A204.1 (cell line): ENCODE measurements around the gene CDKN2C.
"Not testable (repeated sequence)": the region's sequence is repeated elsewhere in the genome, so short reads cannot be mapped to it uniquely, and the experiment has no call there.

ENCODE experiments used
- FAIRE-seq: peaks from 2 replicates; lab custom pipeline; 2012; peaks lifted over from hg19 to GRCh38; lab: Jason Lieb, UNC

Gene CDKN2C

GRCh38 chr1:50969611-50970508, at the start of gene CDKN2C:
CDKN2C (plus strand) TSS chr1:50970245; CDS start chr1:50970369, 124 bp downstream.
- peak; percentile 19 for FAIRE-seq

DNA sequence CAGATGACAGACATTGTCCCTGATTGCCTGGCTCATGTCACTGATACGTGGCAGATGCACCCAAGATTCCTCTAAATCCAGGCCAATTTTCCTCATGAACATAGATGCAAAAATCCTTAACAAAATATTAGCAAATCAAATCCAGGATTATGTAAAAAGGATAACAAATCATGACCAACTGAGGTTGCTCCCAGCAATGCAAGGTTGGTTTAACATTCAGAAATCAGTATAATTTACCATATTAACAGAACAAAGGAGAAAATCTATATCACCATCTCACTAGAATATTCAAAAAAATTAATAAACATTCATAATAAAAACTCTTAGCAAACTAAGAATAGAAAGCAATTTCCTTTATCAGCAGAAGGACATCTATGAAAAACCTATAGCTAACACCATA, 49.6 kb upstream of the CDKN2C start:
- no peak for FAIRE-seq

- no peak for FAIRE-seq
These were observed 49.0 kb upstream of the CDKN2C start for GRCh38 chr1:50921029-50921428.

- FAIRE-seq: no peak
These were observed 46.5 kb upstream of the CDKN2C start for GRCh38 chr1:50923564-50923963.

GRCh38 chr1:50929376-50929958, 40.6 kb upstream of the CDKN2C start:
- peak; percentile 98 for FAIRE-seq

DNA sequence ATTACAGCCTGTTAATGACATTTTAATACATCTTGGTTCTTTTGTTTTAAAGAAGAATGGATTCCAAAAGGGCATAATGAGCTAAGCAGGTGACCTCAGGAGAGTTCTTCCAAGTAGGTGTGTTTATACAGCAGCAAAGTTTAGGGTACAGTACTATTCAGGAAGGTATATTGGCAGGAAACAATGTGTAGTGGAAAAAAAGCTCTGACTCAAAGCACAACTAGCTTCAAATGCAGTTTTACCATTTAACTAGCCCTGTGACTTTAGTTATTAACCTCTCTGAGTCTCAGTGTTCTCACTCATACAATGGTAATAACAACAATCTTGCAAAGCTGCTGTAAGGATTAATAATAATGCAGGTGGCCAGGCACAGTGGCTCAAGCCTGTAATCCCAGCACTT, 39.9 kb upstream of the CDKN2C start:
- no peak for FAIRE-seq

DNA sequence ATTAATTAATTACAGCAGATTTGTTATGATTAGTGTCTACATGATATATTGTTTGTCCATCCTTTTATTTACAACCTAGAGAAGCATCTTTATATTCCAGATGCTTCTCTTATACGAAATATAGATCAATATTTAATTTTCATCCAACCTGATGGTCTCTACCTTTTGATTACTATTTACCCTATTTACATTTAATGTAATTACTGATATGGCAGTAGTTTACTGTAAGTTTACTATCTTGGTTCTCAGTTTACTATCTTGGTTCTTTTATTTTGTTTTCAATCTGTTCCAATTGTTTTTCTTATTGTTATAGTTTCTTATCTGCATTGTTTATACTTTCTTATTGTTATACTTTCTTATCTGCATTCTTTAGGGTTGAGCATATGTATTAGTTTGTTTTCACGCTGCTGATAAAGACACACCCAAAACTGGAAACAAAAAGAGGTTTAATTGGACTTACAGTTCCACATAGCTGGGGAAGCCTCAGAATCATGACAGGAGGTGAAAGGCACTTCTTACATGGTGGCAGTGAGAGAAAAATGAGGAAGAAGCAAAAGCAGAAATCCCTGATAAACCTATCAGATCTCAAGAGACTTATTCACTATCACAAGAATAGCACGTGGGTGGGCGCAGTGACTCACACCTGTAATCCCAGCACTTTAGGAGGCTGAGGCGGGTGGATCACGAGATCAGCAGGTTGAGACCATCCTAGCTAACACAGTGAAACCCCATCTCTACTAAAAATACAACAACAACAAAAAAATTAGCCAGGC, 38.9 kb upstream of the CDKN2C start:
- no peak for FAIRE-seq

DNA sequence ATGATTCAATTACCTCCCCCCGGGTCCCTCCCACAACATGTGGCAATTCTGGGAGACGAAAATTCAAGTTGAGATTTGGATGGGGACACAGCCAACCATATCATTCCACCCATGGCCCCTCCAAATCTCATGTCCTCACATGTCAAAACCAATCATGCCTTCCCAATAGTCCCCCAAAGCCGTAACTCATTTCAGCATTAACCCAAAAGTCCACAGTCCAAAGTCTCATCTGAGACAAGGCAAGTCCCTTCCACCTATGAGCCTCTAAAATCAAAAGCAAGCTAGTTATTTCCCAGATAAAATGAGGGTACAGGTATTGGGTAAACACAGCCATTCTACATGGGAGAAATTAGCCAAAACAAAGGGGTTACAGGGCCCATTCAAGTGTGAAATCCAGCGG, 38.0 kb upstream of the CDKN2C start:
- FAIRE-seq: not testable (repeated sequence)

DNA sequence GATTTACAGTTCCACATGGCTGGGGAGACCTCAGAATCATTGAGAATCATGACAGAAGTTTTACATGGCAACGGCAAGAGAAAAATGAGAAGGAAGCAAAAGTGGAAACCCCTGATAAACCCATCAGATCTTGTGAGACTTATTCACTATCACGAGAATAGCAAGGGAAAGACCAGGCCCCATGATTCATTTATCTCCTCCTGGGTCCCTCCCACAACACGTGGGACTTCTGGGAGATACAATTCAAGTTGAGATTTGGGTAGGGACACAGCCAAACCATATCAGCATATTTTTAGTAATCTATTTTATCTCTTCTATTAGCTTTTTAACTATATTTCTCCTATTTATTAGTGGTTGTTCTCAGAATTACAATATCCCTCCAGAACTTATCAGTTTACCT, 36.3 kb upstream of the CDKN2C start:
- not testable (repeated sequence) for FAIRE-seq

DNA sequence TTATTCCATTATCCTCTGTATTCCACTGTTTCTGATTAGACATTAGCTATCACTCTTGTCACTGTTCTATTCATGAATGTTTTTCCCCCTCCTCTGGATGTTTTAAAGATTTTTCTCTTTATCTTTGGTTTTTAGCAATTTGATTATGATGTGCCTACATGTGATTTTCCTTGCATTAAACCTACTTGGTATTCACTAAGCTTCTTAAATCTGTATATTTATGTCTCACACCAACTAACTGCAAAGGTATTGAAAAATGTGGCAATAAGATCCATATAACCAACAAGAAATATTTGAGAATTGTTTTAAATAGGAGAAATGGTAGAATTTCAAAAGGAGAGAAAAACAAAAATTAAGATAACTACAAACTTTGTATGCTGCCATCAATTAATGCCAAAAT, 35.2 kb upstream of the CDKN2C start:
- FAIRE-seq: no peak

DNA sequence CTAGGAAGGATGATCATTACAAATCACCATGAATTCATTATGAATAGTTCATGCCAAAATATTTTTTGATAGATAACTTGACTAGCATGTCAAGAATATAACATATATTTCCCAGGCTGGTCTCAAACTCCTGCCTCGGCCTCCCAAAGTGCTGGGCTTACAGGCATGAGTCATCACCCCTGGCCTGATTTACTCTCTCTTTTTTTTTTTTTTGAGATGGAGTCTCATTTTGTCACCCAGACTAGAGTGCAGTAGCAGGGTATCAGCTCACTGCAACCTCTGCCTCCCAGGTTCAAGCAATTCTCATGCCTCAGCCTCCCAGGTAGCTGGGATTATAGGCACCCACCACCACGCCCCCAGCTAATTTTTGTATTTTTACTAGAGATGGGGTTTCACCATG, 34.8 kb upstream of the CDKN2C start:
- FAIRE-seq: not testable (repeated sequence)

DNA sequence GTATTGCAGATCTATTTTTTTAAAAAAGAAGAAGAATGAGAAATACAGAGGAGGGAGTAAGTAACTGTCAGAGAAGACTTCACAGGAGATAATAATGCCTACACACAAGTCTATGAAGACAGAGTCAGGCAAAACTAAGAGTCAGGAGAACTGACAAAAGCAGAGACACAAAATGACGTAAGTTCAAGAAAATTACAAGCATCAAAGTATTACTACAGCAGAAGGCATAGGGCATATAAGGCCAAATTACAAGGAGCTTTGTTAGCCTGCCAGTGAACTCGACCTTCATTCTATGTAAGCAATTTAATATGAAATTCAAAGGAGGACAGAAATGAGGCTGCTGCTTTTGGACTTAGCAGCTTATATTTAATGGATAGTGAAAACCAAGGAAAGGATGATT, 33.7 kb upstream of the CDKN2C start:
- FAIRE-seq: no peak

DNA sequence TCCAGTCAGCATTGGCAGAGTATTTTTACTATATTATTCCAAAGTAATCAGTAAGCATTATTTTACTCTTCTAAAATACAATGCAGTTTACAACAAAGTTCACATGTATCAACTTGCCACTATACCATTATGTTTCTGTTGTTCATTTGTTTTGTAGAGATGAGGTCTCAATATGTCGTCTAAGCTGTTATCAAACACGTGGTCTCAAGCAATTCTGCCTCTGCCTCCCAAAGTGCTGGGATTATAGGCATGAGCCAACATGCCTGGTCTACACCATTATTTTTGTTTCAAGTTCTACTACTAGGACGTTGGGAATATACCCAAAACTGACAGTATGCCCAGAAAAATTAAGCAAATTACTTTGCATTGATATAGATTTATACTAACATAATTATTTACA, 29.8 kb upstream of the CDKN2C start:
- no peak for FAIRE-seq

DNA sequence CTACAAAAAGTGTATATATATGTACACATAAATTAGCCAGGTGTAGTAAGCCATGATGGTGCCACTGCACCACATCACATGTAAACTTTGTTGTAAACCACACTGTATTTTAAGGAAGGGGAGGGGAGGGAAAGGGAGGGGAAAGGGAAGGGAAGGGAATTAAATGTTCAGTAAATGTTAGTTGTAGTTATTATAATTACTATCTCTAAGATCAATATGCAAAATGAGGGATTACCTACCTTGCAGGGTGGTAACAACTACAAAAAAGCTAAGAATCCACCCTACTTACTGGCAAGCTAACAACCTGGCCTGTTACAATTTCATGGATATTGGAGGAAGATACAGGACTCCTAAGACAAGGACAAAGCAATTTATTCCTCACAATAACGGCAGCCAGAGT, 27.7 kb upstream of the CDKN2C start:
- FAIRE-seq: no peak

DNA sequence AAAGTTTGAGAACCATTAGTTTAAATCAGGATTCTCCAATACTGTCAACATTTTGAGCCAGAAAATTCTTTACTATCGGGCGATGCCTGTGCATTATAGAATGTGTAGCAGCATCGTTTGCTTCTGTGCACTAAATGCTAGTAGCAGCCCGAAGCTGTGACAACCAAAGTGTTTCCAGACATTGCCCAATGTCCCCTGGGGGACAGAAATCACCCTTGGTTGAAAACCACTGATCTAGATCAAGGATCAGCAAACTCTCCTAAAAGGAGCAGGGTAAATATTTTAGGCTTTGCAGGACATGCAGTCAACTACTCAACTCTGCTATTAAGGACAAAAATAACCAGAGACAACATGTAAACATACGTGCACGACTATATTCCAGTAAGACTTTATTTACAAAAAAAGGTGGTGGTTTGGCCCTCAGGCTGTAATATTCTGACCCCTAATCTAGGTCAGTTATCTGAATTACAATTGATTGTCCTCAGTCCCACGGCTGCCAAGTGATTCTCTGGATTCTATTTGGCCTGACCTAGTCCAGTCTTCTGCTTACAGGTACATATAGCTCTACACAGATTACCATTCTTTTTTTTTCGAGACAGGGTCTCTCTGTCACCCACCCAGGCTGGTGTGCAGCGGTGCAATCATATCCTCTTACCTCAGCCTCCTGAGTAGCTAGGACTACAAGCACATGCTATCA, 20.6 kb upstream of the CDKN2C start:
- FAIRE-seq: no peak

DNA sequence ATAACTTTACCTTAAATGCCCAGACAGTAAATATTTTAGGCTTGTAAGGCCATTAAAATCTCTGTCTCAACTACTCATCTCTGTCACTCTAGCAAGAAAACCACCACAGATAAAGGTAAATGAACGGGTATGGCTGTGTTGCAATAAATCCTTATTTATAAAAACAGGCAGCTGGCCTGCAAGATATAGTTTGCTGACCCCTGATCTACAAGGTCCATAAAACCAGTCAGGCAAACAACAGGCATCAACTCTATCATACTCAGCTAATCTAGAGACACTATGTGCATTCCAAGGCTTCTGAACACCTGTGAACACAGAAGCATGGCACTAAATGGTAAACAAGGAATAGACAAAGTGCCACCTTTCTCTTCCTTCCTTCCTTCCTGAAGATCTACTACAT, 19.6 kb upstream of the CDKN2C start:
- no peak for FAIRE-seq

DNA sequence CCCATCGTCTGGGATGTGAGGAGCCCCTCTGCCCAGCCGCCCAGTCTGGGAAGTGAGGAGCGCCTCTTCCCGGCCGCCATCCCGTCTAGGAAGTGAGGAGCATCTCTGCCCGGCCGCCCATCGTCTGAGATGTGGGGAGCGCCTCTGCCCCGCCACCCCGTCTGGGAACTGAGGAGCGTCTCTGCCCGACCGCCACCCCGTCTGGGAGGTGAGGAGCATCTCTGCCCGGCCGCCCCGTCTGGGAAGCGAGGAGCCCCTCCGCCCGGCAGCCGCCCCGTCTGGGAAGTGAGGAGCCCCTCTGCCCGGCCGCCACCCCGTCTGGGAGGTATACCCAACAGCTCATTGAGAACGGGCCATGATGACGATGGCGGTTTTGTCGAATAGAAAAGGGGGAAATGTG, 17.5 kb upstream of the CDKN2C start:
- FAIRE-seq: not testable (repeated sequence)

GRCh38 chr1:50955116-50955515, 14.9 kb upstream of the CDKN2C start:
- FAIRE-seq: no peak

GRCh38 chr1:50959303-50959912, 10.6 kb upstream of the CDKN2C start:
- no peak for FAIRE-seq

DNA sequence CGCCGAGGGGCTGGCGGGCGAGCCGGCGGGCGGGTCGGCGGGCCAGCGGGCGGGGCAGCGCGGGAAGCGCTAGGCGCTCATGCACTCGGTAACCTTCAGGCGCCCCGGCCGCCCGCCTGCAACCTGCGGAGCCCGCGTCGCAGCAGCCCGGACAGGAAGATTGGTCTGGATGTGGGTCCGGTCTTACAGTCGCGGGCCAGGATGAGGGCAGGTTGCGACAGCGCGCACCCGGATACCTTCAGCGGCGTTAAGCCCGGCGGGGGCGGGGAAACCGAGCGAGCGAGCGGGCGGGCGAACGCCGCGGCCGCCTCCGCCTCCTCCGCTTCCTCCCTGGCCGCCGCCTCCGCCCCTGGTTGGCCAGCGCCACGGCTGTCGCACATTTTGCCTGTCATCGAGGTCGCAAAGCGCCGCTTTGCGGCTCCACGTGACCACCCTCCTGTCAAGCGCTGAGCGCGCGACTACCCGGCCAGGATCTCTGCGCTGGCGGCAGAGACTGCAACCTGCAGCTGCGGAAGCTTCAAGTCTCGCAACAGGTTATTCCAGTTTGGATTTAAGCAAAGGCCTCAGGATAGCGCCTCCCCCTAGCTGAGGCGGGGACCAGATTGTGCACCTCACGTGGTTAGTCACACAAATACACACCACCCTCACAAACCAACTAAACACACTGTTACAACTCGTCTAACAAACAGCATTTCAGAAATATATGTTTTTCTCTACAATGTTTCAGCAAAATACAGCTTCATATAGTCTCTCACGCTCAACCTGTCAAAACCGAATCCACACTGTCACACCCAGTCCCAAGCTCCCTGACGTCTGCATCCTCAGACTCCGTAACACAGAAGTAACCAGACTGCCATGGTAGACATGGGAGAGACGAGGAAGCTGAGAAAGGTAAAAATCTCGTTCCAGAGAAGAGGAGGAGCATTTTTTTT, 9.9 kb upstream of the CDKN2C start, which contains the start of gene FAF1:
TSS of gene FAF1 (minus strand) at position 355 of the 932 bp plus-strand sequence. CDS start 456 bp downstream, outside the sequence.
- no peak for FAIRE-seq

DNA sequence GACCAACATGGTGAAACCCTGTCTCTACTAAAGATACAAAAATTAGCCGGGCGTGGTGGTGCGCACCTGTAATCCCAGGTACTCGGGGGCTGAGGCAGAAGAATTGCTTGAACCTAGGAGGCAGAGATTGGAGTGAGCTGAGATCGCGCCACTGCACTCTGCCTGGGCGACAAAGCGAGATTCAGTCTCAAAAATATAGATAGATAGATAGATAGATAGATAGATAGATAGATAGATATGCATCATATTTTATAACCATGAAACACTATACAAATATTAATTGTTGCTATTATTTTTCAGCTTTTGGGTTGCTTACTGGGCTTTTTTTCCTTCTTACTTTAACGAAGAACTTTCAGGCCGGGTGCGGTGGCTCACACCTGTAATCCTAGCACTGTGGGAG, 5.2 kb upstream of the CDKN2C start:
- no peak for FAIRE-seq
